Natural killer cell (primary cell): ENCODE results near the gene NTPCR. TPM values are rescaled to one million over a fixed set of nuclear protein-coding genes. Genes with fewer than 3 reads are reported as not detected.

Experiments used
- ATAC-seq, 3 donors: fragments of 150-1000 bp in 2 of 3; fragments of 200-7000 bp in 1 of 3; cut with Tn5 transposase; 1 replicate in 1 of 3; 2 replicates in 2 of 3; pipeline ENCODE4 v1.10.0; 2021; ENCODE audit warnings: mild to moderate bottlenecking in 2 of 3, moderate library complexity in 2 of 3
- DNase-seq, 2 donors: peaks; one replicate each; pipeline versions ENCODE4 v3.0.0 to v3.0.0-alpha.2; 2013 to 2021; ENCODE audit warnings: mixed read lengths in 1 of 2
- H3K27ac ChIP-seq: one replicate; pipeline ENCODE4 v1.5.1; 2013; ENCODE audit warnings: mild to moderate bottlenecking, low read length
- H3K27me3 ChIP-seq: one replicate; pipeline ENCODE4 v1.6.1; 2013; ENCODE audit warnings: low read length; ENCODE audit not compliant: control insufficient read depth, insufficient read depth
- H3K36me3 ChIP-seq: one replicate; pipeline ENCODE4 v1.6.1; 2013; ENCODE audit warnings: low read length; ENCODE audit not compliant: control insufficient read depth, insufficient read depth
- H3K4me1 ChIP-seq: one replicate; pipeline ENCODE4 v1.6.1; 2013; ENCODE audit warnings: low read length; ENCODE audit not compliant: control insufficient read depth, insufficient read depth
- H3K4me3 ChIP-seq: one replicate; pipeline ENCODE4 v1.5.1; 2013; ENCODE audit warnings: low read length
- H3K9me3 ChIP-seq: one replicate; pipeline ENCODE4 v1.6.1; 2013; ENCODE audit warnings: low read length; ENCODE audit not compliant: control insufficient read depth, insufficient read depth
- H3K27ac Mint-ChIP-seq, 2 donors: one replicate each; pipeline ENCODE4 v1.8.0; 2022; ENCODE audit warnings: mild to moderate bottlenecking in 2 of 2, mixed read lengths in 2 of 2, moderate library complexity in 1 of 2
- H3K27me3 Mint-ChIP-seq, 2 donors: one replicate each; pipeline ENCODE4 v1.8.0; 2022; ENCODE audit warnings: low read depth in 2 of 2, mixed read lengths in 2 of 2
- H3K36me3 Mint-ChIP-seq: one replicate; pipeline ENCODE4 v1.8.0; 2022; ENCODE audit warnings: mixed read lengths
- H3K4me1 Mint-ChIP-seq, 2 donors: one replicate each; pipeline ENCODE4 v1.8.0; 2022; ENCODE audit warnings: mixed read lengths in 2 of 2
- H3K4me3 Mint-ChIP-seq: one replicate; pipeline ENCODE4 v1.8.0; 2022; ENCODE audit warnings: mild to moderate bottlenecking, moderate library complexity, mixed read lengths
- H3K9me3 Mint-ChIP-seq, 2 donors: one replicate each; pipeline ENCODE4 v1.8.0; 2022; ENCODE audit warnings: mixed read lengths in 2 of 2
- CTCF ChIP-seq: fragments of 200-600 bp; IDR thresholded peaks from one replicate; pipeline ENCODE4 v1.8.0; 2022; ENCODE audit warnings: antibody characterized with exemption
- WGBS: methylation state at CpG from one replicate; pipeline ENCODE4 v1.1.7; 2013; ENCODE audit warnings: missing lambda C conversion rate; ENCODE audit not compliant: insufficient coverage; 5-methylcytosine and 5-hydroxymethylcytosine counted together
- intact Hi-C: fragments of 100-400 bp; cut with micrococcal nuclease; formaldehyde crosslinking; loops from one replicate; pipeline ENCODE4 v1.14.2; 2022
- total RNA-seq, 4 donors: library from RNA; stranded (reverse); fragments of 120-200 nt in 1 of 4; gene quantifications; one replicate each; pipeline versions ENCODE4 v1.2.3 to v1.2.4, GENCODE V29; 2013 to 2022

The NTPCR gene
- total RNA-seq, 3 donors from 2014 or later (not counting 1 experiment from before 2014, with no cell fraction given): 12.9 to 25.7 (median 17.4) TPM

- 97% methylated on average over 6 of the region's 9 CpGs for WGBS
- Mint-ChIP-seq H3K4me1 (peaks cover 15% of the 10 kb centered on the region in 2 donors), H3K9me3 (no peaks in the 10 kb centered on the region), H3K27me3 (no peaks in the 10 kb centered on the region), H3K36me3 (peaks cover 12% of the 10 kb centered on the region), H3K27ac (no peak overlapping the region), H3K4me3 (no peak overlapping the region)
- no peak for ATAC-seq
- no peak for TF ChIP-seq CTCF
- no peak for DNase-seq
- H3K4me1 ChIP-seq: peaks cover 8% of the 10 kb centered on the region
- intact Hi-C loops: no loop called here
- H3K27me3 ChIP-seq: no peaks in the 10 kb centered on the region
- peaks cover 7% of the 10 kb centered on the region for H3K36me3 ChIP-seq
- H3K27ac ChIP-seq: no peak overlapping the region
- H3K4me3 ChIP-seq: no peak overlapping the region
- no peaks in the 10 kb centered on the region for H3K9me3 ChIP-seq
Observed at GRCh38 chr1:232980986-232981560, 30.7 kb downstream of the NTPCR start.

DNA sequence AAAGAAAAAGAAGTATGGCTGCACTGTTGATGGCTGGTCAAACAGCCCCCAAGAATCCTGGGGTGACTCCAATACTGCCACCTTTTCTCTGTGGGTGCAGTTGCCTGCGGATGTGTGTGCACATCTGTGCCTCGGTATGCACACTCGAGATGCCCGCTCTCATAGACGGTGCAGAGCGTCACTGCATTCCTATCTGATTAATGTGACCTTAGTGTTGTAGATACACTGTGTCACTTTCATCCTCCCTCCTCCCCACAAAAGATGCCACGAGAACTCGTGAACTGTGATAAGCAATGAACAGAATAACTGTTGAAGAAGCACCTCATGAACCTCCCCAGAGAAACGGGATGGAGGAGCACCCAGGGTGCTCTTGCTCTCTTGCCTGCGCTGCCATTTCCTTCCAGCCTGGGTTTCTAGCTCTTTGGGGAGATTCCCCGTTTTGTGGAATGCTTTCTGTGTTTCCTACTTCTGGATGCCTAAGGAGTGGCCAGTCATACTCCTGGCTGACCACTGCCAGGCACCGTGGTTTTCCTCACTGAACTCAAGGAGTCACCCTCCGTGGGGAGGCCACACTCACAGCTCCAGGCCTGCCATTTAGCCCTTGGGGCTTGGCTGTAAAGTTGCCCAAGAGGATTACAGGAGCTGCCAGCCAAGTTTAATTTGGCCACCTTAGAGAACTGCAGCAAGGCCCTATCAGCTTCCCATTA, 32.0 kb downstream of the NTPCR start:
- H3K36me3 ChIP-seq: no peaks in the 10 kb centered on the region
- H3K27me3 Mint-ChIP-seq: no peaks in the 10 kb centered on the region
- H3K4me1 Mint-ChIP-seq: peaks cover 15% of the 10 kb centered on the region in 2 donors
- WGBS: 91% methylated on average over 13 of the region's 13 CpGs
- H3K4me1 ChIP-seq: peaks cover 8% of the 10 kb centered on the region
- H3K27ac Mint-ChIP-seq: no peak overlapping the region
- no peaks in the 10 kb centered on the region for H3K9me3 ChIP-seq
- H3K4me3 ChIP-seq: no peak overlapping the region
- no peak for ATAC-seq
- intact Hi-C loops: no loop called here
- H3K27ac ChIP-seq: no peak overlapping the region
- DNase-seq: no peak
- H3K9me3 Mint-ChIP-seq: no peaks in the 10 kb centered on the region
- H3K36me3 Mint-ChIP-seq: peaks cover 12% of the 10 kb centered on the region
- H3K27me3 ChIP-seq: no peaks in the 10 kb centered on the region
- no peak overlapping the region for H3K4me3 Mint-ChIP-seq
- TF ChIP-seq CTCF: no peak

GRCh38 chr1:232983375-232983774, 33.0 kb downstream of the NTPCR start:
- DNase-seq (no peak), ATAC-seq (no peak)
- Mint-ChIP-seq H3K4me3 (no peak overlapping the region), H3K27me3 (no peaks in the 10 kb centered on the region), H3K9me3 (no peaks in the 10 kb centered on the region), H3K27ac (no peak overlapping the region), H3K36me3 (peaks cover 8% of the 10 kb centered on the region), H3K4me1 (peaks cover 7% of the 10 kb centered on the region in 2 donors)
- no peaks in the 10 kb centered on the region for H3K27me3 ChIP-seq
- WGBS: 98% methylated on average over 14 of the region's 14 CpGs
- no peak for TF ChIP-seq CTCF
- H3K27ac ChIP-seq: no peak overlapping the region
- intact Hi-C loops: no loop called here
- H3K9me3 ChIP-seq: no peaks in the 10 kb centered on the region
- H3K36me3 ChIP-seq: no peaks in the 10 kb centered on the region
- H3K4me3 ChIP-seq: no peak overlapping the region
- peaks cover 3% of the 10 kb centered on the region for H3K4me1 ChIP-seq
